ENCODE results near the gene ARHGEF39. TPM values are rescaled to one million over a fixed set of nuclear protein-coding genes. Genes with fewer than 3 reads are reported as not detected.

The ARHGEF39 gene
- total RNA-seq, 4 donors from 2014 or later: 0.52 to 2.2 (median 0.81) TPM

- ATAC-seq: no peak
- 4 to 8% methylated on average over 7 to 10 of the region's 10 CpGs for WGBS, 2 donors (ENCODE audit: low coverage in 1 of 2)
- Histone ChIP-seq H3K4me1 (peaks cover 2 to 58% (median 10%) of the 10 kb centered on the region in 3 donors), H3K27ac (peak overlapping the region; percentile 96 to 99 (median 98)), H3K27me3 (no peaks in the 10 kb centered on the region), H3K36me3 (peaks cover 0 to 28% of the 10 kb centered on the region in 2 donors), H3K9me3 (no peaks in the 10 kb centered on the region), H3K4me3 (peak overlapping the region; percentile 79 to 81)
- TF ChIP-seq POLR2AphosphoS5 (IDR thresholded peaks at IDR 0.05) (no peak), CTCF (IDR thresholded peaks at IDR 0.05) (no peak), POLR2A (IDR thresholded peaks at IDR 0.05) (no peak), EP300 (IDR thresholded peaks at IDR 0.05) (no peak)
These were observed 26.3 kb upstream of the ARHGEF39 start for GRCh38 chr9:35691334-35691650.

GRCh38 chr9:35690614-35691333, 25.8 kb upstream of the ARHGEF39 start:
- Histone ChIP-seq H3K4me1 (peaks cover 0 to 54% (median 6%) of the 10 kb centered on the region in 3 donors), H3K27ac (peak overlapping the region; percentile 96 to 99 (median 98))

GRCh38 chr9:35690294-35690613, 25.3 kb upstream of the ARHGEF39 start:
- Histone ChIP-seq H3K36me3 (peaks cover 0 to 33% of the 10 kb centered on the region in 2 donors), H3K27me3 (no peaks in the 10 kb centered on the region), H3K4me1 (peaks cover 0 to 54% (median 2%) of the 10 kb centered on the region in 3 donors), H3K27ac (peak overlapping the region; percentile 96 to 99 (median 98)), H3K4me3 (peak overlapping the region; percentile 79 to 81), H3K9me3 (no peaks in the 10 kb centered on the region)
- WGBS, 2 donors (ENCODE audit: low coverage in 1 of 2): 0% methylated on average over 4 of the region's 21 CpGs; no CpG with 5 or more reads in 1 of the 2 donors
- TF ChIP-seq EP300 (IDR thresholded peaks at IDR 0.05) (no peak), POLR2A (IDR thresholded peaks at IDR 0.05) (no peak), CTCF (IDR thresholded peaks at IDR 0.05) (no peak), POLR2AphosphoS5 (IDR thresholded peaks at IDR 0.05) (no peak)
- ATAC-seq: no peak

More at GRCh38 chr9:35690614-35691333, 25.8 kb upstream of the ARHGEF39 start:
- no peaks in the 10 kb centered on the region for H3K27me3 ChIP-seq
- H3K4me3 ChIP-seq: peak overlapping the region; percentile 79 to 81
- WGBS, 2 donors (ENCODE audit: low coverage in 1 of 2): 5% methylated on average over 8 of the region's 61 CpGs; no CpG with 5 or more reads in 1 of the 2 donors
- ATAC-seq: peak; percentile 66
- H3K36me3 ChIP-seq: peaks cover 0 to 28% of the 10 kb centered on the region in 2 donors
- no peaks in the 10 kb centered on the region for H3K9me3 ChIP-seq
- peak; percentile 79 for TF ChIP-seq POLR2A (IDR thresholded peaks at IDR 0.05)
- TF ChIP-seq EP300 (IDR thresholded peaks at IDR 0.05): no peak
- peak; percentile 82 for TF ChIP-seq POLR2AphosphoS5 (IDR thresholded peaks at IDR 0.05)
- no peak for TF ChIP-seq CTCF (IDR thresholded peaks at IDR 0.05)

GRCh38 chr9:35689542-35690293, 24.7 kb upstream of the ARHGEF39 start, which contains the start of gene TPM2:
TSS of gene TPM2 (minus strand) at chr9:35689925. CDS start at chr9:35689817, 108 bp downstream.
- Histone ChIP-seq H3K4me1 (peaks cover 0 to 54% (median 0%) of the 10 kb centered on the region in 3 donors), H3K4me3 (peak within 1 kb of the TSS; percentile 79 to 81), H3K27ac (peak within 1 kb of the TSS; percentile 96 to 99 (median 98)), H3K36me3 (peaks cover 0 to 38% of the 10 kb centered on the region in 2 donors), H3K9me3 (no peaks in the 10 kb centered on the region), H3K27me3 (no peaks in the 10 kb centered on the region)
- peak in 1 of 4 experiments; percentile 10 for TF ChIP-seq CTCF (IDR thresholded peaks at IDR 0.05)
- peak; percentile 99 for TF ChIP-seq POLR2A (IDR thresholded peaks at IDR 0.05)
- no peak for TF ChIP-seq EP300 (IDR thresholded peaks at IDR 0.05)
- TF ChIP-seq POLR2AphosphoS5 (IDR thresholded peaks at IDR 0.05): peak; percentile 100
- peak; percentile 65 for ATAC-seq
- WGBS, 2 donors (ENCODE audit: low coverage in 1 of 2): 11 to 27% methylated on average over 2 to 11 of the region's 61 CpGs
